Measurements from ENCODE around the gene ANP32E.
"Not testable (repeated sequence)": the region's sequence is repeated elsewhere in the genome, so short reads cannot be mapped to it uniquely, and the experiment has no call there.

Gene ANP32E

DNA sequence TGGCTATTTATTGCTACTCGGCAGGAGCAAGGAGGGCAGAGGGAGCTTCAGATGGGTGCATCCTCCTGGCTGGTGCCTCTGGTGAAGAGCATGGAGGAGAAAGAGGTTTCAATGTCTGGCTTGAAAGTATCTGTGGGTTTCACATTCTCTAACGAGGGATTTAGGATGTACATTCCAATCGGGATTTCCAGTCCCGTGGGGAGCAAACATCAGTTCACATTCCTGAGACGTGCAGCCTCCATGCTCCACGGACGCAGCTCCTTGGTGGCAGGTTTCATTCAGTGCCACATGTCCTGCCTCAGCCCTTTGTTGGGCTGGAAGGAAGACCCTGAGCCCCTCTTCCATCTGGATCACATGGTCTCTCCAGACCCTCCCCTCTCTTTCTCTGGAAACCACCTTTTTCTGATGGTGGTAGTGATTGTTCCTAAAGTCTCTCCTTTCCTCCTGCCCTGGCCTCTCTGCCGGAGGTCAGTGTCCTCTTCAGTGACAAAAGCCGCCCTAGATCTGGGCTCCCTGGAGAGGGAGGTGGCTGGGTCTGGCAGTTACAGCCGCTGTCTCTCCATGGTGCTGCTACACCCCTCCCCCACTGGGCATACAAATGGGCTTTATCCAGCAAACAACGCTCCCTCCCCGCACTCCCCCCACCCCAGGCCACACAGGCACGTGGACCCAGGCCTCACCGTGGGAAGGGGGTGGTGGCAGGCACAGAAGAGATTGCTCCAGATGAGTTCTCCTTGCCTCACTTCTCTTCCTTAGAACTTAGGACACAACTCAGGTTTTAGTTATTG is 20.8 kb upstream of the ANP32E start:
- no peak for DNase-seq

DNA sequence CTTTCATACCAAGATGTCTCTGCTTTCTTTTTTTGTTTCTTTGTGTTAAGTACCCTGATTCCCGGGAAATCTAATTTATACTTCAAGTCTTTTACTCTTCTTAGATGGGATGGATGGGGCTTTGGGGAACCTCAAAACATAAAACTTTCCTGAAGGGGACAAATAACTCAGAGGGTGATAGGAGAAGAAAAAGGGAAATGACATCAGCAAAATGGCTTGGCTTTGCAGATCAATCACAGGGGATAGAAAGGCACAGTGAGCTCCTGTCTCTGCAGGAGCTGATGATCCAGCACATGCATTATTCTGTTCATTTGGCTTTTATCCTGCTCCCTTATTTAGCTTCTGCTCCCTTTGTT is 20.3 kb upstream of the ANP32E start:
- DNase-seq = no peak

DNA sequence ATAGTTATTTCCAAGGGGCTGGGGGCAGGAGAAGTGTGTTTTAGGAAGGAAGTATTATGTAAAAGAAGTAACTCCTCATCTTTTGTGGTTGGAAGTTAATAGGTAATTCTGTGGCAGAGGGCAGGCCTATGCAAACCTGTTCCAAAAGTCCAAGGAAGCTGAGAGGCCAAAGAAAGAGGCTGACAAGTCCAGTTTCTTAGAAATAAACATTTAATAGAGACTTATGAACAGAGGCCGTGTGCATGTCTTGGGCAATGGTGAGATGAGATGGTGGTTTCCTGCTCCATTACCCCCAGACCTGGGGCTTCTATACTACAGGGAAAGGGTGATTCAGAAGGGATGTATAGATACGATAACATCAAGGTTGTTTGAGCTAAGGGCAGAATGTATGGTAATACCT is 14.0 kb upstream of the ANP32E start:
- no peak for DNase-seq

GRCh38 chr1:150243003-150243402 is 7.1 kb upstream of the ANP32E start:
- no peak for DNase-seq

GRCh38 chr1:150237746-150238145 is 1.8 kb upstream of the ANP32E start:
- DNase-seq = no peak

- not testable (repeated sequence) for DNase-seq
Observed at GRCh38 chr1:150237176-150237575, 1.3 kb upstream of the ANP32E start.

DNA sequence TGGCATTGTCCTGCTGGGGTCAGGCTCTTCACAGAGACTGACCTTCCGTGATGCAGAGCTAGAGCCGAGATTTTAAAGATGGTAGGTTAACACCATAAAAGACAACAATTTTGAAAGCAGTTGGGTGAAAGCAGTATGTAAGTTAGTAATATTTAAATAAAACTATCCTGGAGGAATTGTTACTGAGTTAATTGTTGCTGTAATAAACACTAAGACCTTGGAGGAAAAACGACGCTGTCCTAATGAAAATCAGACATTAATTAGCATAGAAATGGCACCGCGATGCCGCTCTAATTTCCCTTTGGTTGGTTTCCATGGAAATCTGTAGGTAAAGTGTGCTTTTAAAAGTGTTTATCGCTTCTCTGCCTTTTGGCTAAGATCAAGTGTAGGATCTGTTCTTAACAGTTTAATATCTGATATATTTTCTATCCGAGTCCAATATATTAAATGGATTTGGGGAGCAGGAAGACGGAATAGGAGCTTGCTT is 745 bp upstream of the ANP32E start:
- no peak for DNase-seq

DNA sequence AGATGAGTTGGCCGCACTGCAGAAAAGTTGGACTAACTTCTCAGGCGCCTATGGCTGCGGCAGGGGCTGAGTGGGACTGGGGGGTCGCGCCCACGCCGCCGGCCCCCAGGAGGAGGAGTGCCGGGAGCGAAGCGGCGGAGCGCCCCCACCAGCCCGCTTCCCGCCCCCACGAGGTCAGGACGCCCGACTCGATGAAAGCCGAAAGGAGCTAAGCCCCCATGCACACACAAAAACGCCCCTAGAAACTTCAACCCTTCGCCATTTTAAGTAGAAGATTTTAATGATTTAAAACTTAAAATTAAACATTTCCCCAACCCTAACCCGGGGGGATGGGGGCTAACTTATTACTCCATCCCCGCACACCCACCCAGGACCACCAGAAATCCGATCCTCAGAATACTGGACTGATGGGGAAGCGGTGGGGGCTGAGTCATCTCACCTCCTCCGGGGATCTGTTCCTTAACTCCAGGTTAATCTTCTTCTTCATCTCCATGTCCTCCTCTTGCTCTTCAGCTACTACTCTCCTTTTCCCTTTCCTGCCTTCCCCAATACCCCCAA is 539 bp downstream of the ANP32E start:
- DNase-seq = peak; percentile 66

GRCh38 chr1:150234566-150235293 is 1.2 kb downstream of the ANP32E start:
- peak; percentile 88 for DNase-seq

GRCh38 chr1:150234309-150234565 is 1.7 kb downstream of the ANP32E start:
- no peak for DNase-seq

DNA sequence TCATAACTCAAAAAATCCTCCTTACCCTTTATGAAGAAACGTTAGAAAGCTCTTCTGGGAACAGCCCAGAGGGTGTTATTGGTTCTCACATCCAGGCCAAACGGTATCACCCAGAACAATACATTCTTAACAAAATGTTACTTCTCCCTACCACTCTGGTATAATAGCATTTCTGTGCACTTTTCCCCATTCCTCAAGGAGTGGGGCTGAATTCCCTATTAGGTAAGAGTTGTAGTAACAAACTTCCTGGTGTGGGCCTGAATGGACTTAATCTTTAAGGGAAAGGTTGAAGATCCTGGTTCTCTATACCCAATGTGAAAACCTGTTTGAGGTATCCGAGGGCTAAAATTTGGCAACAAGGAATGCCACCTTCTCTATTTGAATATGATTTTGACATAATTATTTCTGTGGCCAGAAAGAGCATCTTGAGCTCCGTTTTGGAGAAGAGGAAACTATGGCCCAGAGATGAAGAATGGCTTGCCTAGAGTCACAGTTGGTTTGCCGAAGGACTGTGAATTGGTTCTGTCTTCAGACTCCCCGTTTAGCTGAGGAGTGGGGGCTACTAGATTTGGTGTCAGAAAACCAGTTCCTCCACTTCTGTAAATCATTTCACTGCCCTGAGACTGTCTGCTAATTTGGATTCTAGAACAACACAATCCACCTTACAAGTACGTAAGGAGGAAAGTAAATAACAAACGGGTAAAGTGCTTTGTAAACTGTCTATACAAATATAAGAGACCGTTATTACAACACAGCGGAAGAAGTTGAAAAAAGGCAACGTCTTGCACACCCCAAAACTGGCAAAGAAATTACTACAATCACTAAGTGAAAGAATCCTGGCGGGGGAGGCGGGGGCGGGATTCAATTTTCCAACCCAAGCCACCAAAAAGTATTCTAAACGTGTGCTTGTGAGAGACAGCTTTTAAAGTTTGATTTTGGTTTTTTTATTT is 2.3 kb downstream of the ANP32E start:
- peak; percentile 78 for DNase-seq

DNA sequence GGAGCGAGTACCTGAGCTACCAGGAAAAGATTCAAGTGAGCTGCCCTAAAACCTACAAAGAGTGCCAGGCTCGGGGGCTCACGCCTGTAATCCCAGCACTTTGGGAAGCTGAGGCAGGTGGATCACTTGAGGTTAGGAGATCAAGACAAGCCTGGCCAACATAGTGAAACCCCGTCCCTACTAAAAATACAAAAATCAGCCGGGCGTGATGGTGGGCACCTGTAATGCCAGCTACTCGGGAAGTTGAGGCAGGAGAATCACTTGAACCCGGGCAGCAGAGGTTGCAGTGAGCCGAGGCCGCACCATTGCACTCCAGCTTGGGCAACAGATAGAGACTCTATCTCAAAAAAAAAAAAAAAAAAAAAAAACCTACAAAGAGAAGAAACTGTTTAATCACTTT is 3.0 kb downstream of the ANP32E start:
- DNase-seq = not testable (repeated sequence)

DNA sequence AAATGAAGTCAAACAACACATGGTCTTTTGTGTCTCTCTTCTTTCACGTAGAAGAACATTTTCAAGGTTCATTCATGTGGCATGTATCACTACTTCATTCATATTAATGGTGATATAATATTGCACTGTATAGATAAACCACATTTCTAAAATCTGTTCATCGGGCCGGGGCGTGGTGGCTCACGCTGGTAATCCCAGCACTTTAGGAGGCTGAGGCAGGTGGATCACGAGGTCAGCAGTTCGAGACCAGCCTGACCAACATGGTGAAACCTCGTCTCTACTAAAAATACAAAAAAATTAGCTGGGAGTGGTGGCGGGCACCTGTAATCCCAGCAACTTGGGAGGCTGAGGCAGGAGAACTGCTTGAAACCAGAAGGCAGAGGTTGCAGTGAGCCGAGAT is 7.7 kb downstream of the ANP32E start:
- not testable (repeated sequence) for DNase-seq

DNA sequence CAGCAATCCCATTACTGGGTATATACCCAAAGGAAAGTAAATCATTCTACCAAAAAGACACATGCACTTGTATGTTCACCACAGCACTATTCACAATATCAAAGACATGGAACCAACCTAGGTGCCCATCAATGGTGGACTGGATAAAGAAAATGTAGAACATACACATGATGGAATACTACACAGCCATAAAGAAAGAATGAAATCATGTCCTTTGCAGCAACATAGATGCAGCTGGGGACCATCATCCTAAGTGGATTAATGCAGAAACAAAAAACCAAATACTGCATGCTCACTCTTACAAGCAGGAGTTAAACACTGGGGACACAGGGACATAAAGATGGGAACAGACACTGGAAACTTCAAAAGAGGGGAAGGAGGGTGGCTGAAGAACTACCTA is 8.7 kb downstream of the ANP32E start:
- DNase-seq = no peak

GRCh38 chr1:150226486-150226885 is 9.4 kb downstream of the ANP32E start:
- no peak for DNase-seq

DNA sequence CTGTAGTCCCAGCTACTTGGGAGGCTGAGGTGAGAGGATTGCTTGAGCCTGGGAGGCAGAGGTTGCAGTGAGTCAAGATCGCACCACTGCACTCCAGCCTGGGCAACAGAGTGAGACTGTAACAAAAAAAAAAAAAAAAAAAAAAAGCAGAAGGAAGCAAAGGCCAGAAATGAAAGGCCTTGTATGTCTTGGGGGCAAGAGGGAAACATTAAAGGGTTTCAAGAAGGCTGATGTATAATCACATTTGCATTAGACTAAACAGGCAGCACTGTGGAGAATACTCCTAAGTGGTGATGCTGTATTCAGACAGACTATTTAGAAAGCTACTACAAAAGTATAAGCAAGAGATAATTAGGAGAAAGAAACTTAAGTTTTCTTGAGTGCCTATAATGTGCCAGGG is 10.4 kb downstream of the ANP32E start:
- DNase-seq = no peak

- DNase-seq = no peak
Observed at GRCh38 chr1:150224983-150225382, 10.9 kb downstream of the ANP32E start.

DNA sequence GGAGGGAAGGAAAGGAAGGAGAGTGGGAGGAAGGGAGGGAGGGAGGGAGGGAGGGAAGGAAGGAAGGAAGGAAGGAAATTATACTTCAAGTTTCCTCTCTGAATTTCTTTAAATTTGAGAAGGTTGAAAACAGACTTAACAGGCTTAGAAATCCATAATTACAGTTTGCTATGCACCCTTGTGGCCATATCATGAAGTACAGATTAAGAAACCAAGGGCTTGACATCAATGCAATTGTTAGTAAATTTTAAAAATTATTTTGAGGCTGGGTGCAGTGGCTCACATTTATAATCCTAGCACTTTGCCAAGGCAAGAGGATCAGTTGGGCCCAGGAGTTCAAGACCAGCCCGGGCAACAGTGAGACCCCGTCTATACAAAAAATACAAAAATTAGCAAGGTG is 14.4 kb downstream of the ANP32E start:
- peak; percentile 67 for DNase-seq

DNA sequence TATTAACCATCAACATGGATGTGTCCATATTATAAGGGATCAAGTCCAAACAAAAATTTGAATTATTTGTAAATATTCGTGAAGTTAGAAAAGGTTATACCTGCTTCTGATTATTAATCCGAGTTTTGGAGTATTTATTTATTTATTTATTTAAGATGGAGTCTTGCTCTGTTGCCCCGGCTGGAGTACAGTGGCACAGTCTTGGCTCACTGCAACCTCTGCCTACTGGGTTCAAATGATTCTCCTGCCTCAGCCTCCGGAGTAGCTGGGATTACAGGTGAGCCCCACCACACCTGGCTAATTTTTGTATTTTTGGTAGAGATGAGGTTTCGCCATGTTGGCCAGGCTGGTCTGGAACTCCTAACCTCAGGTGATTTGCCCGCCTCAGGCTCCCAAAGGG is 20.1 kb downstream of the ANP32E start:
- not testable (repeated sequence) for DNase-seq

DNA sequence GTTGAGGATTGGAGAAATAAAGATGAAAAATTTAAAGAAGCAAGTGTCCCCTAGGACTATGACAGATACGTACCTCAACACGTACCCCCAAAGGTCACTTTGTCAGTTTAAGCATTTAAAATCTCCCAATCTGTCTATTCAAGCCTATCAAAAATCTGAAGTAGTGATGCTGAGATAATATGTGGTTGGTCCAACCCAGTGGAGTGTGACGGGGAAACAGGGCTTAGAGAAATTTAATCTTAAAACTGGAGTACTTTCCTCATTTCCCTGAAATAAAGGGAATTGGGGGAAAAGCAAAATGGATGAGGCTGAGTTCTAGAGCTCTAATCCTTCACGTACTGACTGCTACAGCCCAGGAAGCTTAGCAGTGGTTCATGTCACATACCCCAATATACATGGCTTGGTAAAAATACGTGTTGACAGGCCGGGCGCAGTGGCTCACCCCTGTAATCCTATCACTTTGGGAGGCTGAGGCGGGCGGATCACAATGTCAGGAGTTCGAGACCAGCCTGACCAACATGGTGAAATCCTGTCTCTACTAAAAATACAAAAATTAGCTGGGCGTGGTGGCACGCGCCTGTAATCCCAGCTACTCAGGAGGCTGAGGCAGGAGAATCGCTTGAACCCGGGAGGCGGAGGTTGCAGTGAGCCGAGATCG is 21.7 kb downstream of the ANP32E start:
- DNase-seq = not testable (repeated sequence)

DNA sequence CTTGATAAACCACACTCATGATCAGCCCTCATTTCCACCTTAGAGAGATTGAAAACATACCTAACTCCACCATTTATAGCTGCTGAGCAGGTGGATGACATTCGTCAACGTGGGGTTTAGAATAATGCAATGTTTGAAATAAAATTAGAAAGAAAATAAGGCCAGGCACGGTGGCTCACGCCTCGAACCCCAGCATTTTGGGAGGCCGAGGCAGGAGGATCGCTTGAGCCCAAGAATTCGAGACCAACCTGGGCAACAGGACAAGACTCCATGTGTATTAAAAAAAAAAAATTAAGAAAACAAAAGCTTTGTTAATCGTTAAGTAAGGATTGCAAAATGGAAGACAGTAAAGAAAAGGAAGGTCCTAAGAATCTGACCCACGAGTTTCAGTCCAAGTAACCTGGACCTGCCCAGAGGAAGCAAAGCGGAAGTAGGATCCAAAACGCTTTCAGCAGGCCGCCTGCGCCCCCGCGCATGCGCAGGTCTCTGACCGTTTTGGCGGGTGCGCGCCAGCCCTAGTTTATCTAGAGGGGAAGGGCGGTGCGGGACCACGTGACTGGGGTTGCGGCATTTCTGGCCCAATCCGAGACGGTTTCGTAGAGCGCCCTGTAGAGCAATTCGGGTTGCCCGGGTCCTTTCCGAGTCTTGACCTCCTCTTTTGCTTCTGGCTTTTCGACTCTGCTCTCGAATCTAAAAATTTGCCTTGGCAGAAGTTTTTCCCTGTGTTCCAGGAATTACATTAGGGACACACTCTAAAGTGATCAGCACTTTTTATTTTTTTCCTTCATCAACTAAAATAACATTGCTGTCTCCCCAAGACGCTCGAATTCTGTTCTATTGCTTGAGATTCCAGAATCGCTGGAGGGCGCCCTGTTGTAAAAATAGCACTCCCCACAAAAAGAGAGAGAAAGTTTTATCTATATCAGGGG is 22.5 kb downstream of the ANP32E start:
- peak; percentile 99 for DNase-seq

Measured in OCI-M1 (cell line).